Measurements from ENCODE around the gene MRPL46.
"Not testable (repeated sequence)": the region's sequence is repeated elsewhere in the genome, so short reads cannot be mapped to it uniquely, and the experiment has no call there.

The MRPL46 gene

GRCh38 chr15:88438181-88438580, 29.0 kb downstream of the MRPL46 start:
- no peak overlapping the region for H3K4me3 ChIP-seq (ENCODE audit: low read length)
- H3K9me3 ChIP-seq (ENCODE audit: control insufficient read depth, low read depth, low read length) = no peaks in the 10 kb centered on the region
- H3K27me3 ChIP-seq (ENCODE audit: control insufficient read depth, insufficient read depth, low read length) = no peaks in the 10 kb centered on the region
- H3K4me1 ChIP-seq (ENCODE audit: control insufficient read depth, low read depth, low read length) = peaks cover 3% of the 10 kb centered on the region
- no peak overlapping the region for H3K27ac ChIP-seq (ENCODE audit: low read length)
- no peak overlapping the region for H3K9ac ChIP-seq (ENCODE audit: low read length)
- no peaks in the 10 kb centered on the region for H3K36me3 ChIP-seq (ENCODE audit: control insufficient read depth, low read depth, low read length)

GRCh38 chr15:88434106-88434505, 33.1 kb downstream of the MRPL46 start:
- H3K27me3 ChIP-seq (ENCODE audit: control insufficient read depth, insufficient read depth, low read length); H3K27ac ChIP-seq (ENCODE audit: low read length); H3K9ac ChIP-seq (ENCODE audit: low read length); H3K9me3 ChIP-seq (ENCODE audit: control insufficient read depth, low read depth, low read length); H3K36me3 ChIP-seq (ENCODE audit: control insufficient read depth, low read depth, low read length); H3K4me3 ChIP-seq (ENCODE audit: low read length); H3K4me1 ChIP-seq (ENCODE audit: control insufficient read depth, low read depth, low read length): not testable (repeated sequence)

- Histone ChIP-seq H3K27ac (ENCODE audit: low read length) (no peak overlapping the region), H3K27me3 (ENCODE audit: control insufficient read depth, insufficient read depth, low read length) (no peaks in the 10 kb centered on the region), H3K9me3 (ENCODE audit: control insufficient read depth, low read depth, low read length) (no peaks in the 10 kb centered on the region), H3K9ac (ENCODE audit: low read length) (no peak overlapping the region), H3K36me3 (ENCODE audit: control insufficient read depth, low read depth, low read length) (no peaks in the 10 kb centered on the region), H3K4me1 (ENCODE audit: control insufficient read depth, low read depth, low read length) (peaks cover 3% of the 10 kb centered on the region), H3K4me3 (ENCODE audit: low read length) (no peak overlapping the region)
These were observed 34.0 kb downstream of the MRPL46 start for GRCh38 chr15:88433046-88433685.

- Histone ChIP-seq H3K9ac (ENCODE audit: low read length) (no peak overlapping the region), H3K4me3 (ENCODE audit: low read length) (no peak overlapping the region), H3K4me1 (ENCODE audit: control insufficient read depth, low read depth, low read length) (peaks cover 3% of the 10 kb centered on the region), H3K27ac (ENCODE audit: low read length) (no peak overlapping the region), H3K9me3 (ENCODE audit: control insufficient read depth, low read depth, low read length) (no peaks in the 10 kb centered on the region), H3K27me3 (ENCODE audit: control insufficient read depth, insufficient read depth, low read length) (no peaks in the 10 kb centered on the region), H3K36me3 (ENCODE audit: control insufficient read depth, low read depth, low read length) (no peaks in the 10 kb centered on the region)
These were observed 35.7 kb downstream of the MRPL46 start for GRCh38 chr15:88431441-88431840.

GRCh38 chr15:88430051-88430450, 37.1 kb downstream of the MRPL46 start:
- H3K27me3 ChIP-seq (ENCODE audit: control insufficient read depth, insufficient read depth, low read length) = no peaks in the 10 kb centered on the region
- H3K9ac ChIP-seq (ENCODE audit: low read length) = no peak overlapping the region
- no peak overlapping the region for H3K4me3 ChIP-seq (ENCODE audit: low read length)
- no peaks in the 10 kb centered on the region for H3K9me3 ChIP-seq (ENCODE audit: control insufficient read depth, low read depth, low read length)
- H3K4me1 ChIP-seq (ENCODE audit: control insufficient read depth, low read depth, low read length) = peaks cover 3% of the 10 kb centered on the region
- H3K27ac ChIP-seq (ENCODE audit: low read length) = no peak overlapping the region
- H3K36me3 ChIP-seq (ENCODE audit: control insufficient read depth, low read depth, low read length) = no peaks in the 10 kb centered on the region

- Histone ChIP-seq H3K27ac (ENCODE audit: low read length) (no peak overlapping the region), H3K9ac (ENCODE audit: low read length) (no peak overlapping the region), H3K27me3 (ENCODE audit: control insufficient read depth, insufficient read depth, low read length) (no peaks in the 10 kb centered on the region), H3K4me3 (ENCODE audit: low read length) (no peak overlapping the region), H3K9me3 (ENCODE audit: control insufficient read depth, low read depth, low read length) (no peaks in the 10 kb centered on the region), H3K36me3 (ENCODE audit: control insufficient read depth, low read depth, low read length) (no peaks in the 10 kb centered on the region), H3K4me1 (ENCODE audit: control insufficient read depth, low read depth, low read length) (peaks cover 3% of the 10 kb centered on the region)
These were observed 38.2 kb downstream of the MRPL46 start for GRCh38 chr15:88428805-88429605.

GRCh38 chr15:88428053-88428452, 39.1 kb downstream of the MRPL46 start:
- no peaks in the 10 kb centered on the region for H3K9me3 ChIP-seq (ENCODE audit: control insufficient read depth, low read depth, low read length)
- no peaks in the 10 kb centered on the region for H3K4me1 ChIP-seq (ENCODE audit: control insufficient read depth, low read depth, low read length)
- H3K27me3 ChIP-seq (ENCODE audit: control insufficient read depth, insufficient read depth, low read length) = no peaks in the 10 kb centered on the region
- no peak overlapping the region for H3K27ac ChIP-seq (ENCODE audit: low read length)
- H3K36me3 ChIP-seq (ENCODE audit: control insufficient read depth, low read depth, low read length) = no peaks in the 10 kb centered on the region
- no peak overlapping the region for H3K9ac ChIP-seq (ENCODE audit: low read length)
- H3K4me3 ChIP-seq (ENCODE audit: low read length) = no peak overlapping the region

- Histone ChIP-seq H3K9me3 (ENCODE audit: control insufficient read depth, low read depth, low read length) (no peaks in the 10 kb centered on the region), H3K36me3 (ENCODE audit: control insufficient read depth, low read depth, low read length) (no peaks in the 10 kb centered on the region), H3K27ac (ENCODE audit: low read length) (no peak overlapping the region), H3K4me1 (ENCODE audit: control insufficient read depth, low read depth, low read length) (no peaks in the 10 kb centered on the region), H3K4me3 (ENCODE audit: low read length) (no peak overlapping the region), H3K9ac (ENCODE audit: low read length) (no peak overlapping the region), H3K27me3 (ENCODE audit: control insufficient read depth, insufficient read depth, low read length) (no peaks in the 10 kb centered on the region)
These were observed 40.9 kb downstream of the MRPL46 start for GRCh38 chr15:88426304-88426703.

GRCh38 chr15:88423331-88423730, 43.9 kb downstream of the MRPL46 start:
- Histone ChIP-seq H3K4me1 (ENCODE audit: control insufficient read depth, low read depth, low read length) (no peaks in the 10 kb centered on the region), H3K4me3 (ENCODE audit: low read length) (no peak overlapping the region), H3K27ac (ENCODE audit: low read length) (no peak overlapping the region), H3K27me3 (ENCODE audit: control insufficient read depth, insufficient read depth, low read length) (no peaks in the 10 kb centered on the region), H3K9ac (ENCODE audit: low read length) (no peak overlapping the region), H3K36me3 (ENCODE audit: control insufficient read depth, low read depth, low read length) (no peaks in the 10 kb centered on the region), H3K9me3 (ENCODE audit: control insufficient read depth, low read depth, low read length) (no peaks in the 10 kb centered on the region)

- no peaks in the 10 kb centered on the region for H3K27me3 ChIP-seq (ENCODE audit: control insufficient read depth, insufficient read depth, low read length)
- no peak overlapping the region for H3K27ac ChIP-seq (ENCODE audit: low read length)
These were observed 47.4 kb downstream of the MRPL46 start for GRCh38 chr15:88419830-88420229.

More at GRCh38 chr15:88419830-88420229, 47.4 kb downstream of the MRPL46 start:
- Histone ChIP-seq H3K4me1 (ENCODE audit: control insufficient read depth, low read depth, low read length) (no peaks in the 10 kb centered on the region), H3K9me3 (ENCODE audit: control insufficient read depth, low read depth, low read length) (no peaks in the 10 kb centered on the region), H3K4me3 (ENCODE audit: low read length) (no peak overlapping the region), H3K36me3 (ENCODE audit: control insufficient read depth, low read depth, low read length) (no peaks in the 10 kb centered on the region), H3K9ac (ENCODE audit: low read length) (no peak overlapping the region)

Data from iPS-18a (cell line).